HepG2 (cell line): ENCODE results near the gene DNAJA2. TPM values are rescaled to one million over a fixed set of nuclear protein-coding genes. Genes with fewer than 3 reads are reported as not detected.
A peak's percentile ranks its signal among the peaks of the same experiment; 100 is the strongest.

ENCODE experiments used
- CCAR2 ChIP-seq: fragments of 200-400 bp; formaldehyde crosslinking; optimal IDR thresholded peaks from 2 replicates; pipeline ENCODE3; 2018; ENCODE audit warnings: low read depth, mild to moderate bottlenecking, low read length, moderate library complexity
- DNMT1 ChIP-seq: sonication (generic); formaldehyde crosslinking; IDR thresholded peaks from 2 replicates; pipeline ENCODE4 v1.5.1; 2020; ENCODE audit warnings: mild to moderate bottlenecking, missing genetic modification reagents
- FOXP1 ChIP-seq, 2 experiments: fragments of 450-650 bp in 1 of 2; IDR thresholded peaks; 2 replicates each; pipeline ENCODE4 v1.6.1; 2017 to 2018; ENCODE audit warnings: antibody characterized with exemption in 1 of 2
- HNRNPL ChIP-seq: fragments of 200-400 bp; formaldehyde crosslinking; IDR thresholded peaks from 2 replicates; pipeline ENCODE4 v1.6.1; 2017; ENCODE audit warnings: mild to moderate bottlenecking, low read depth, low read length
- IKZF4 ChIP-seq: sonication (generic); formaldehyde crosslinking; IDR thresholded peaks from 2 replicates; pipeline ENCODE4 v1.5.1; 2020; ENCODE audit warnings: borderline replicate concordance, mild to moderate bottlenecking, low read depth, missing genetic modification reagents; ENCODE audit errors: not compliant biosample characterization
- IRF2 ChIP-seq: IDR thresholded peaks from 2 replicates; pipeline ENCODE4 v1.6.1; 2018; ENCODE audit warnings: missing genetic modification reagents, missing compliant biosample characterization
- MXD3 ChIP-seq: IDR thresholded peaks from 2 replicates; pipeline ENCODE4 v1.6.1; 2016; ENCODE audit warnings: mild to moderate bottlenecking, missing biosample characterization, missing genetic modification reagents
- NRL ChIP-seq: sonication (generic); formaldehyde crosslinking; IDR thresholded peaks from 2 replicates; pipeline ENCODE4 v1.5.0; 2020; ENCODE audit warnings: missing genetic modification reagents, mild to moderate bottlenecking, moderate library complexity, borderline replicate concordance
- ONECUT2 ChIP-seq: sonication (generic); formaldehyde crosslinking; IDR thresholded peaks from 2 replicates; pipeline ENCODE4 v1.4.0; 2020; ENCODE audit warnings: missing genetic modification reagents
- SNAPC2 ChIP-seq: sonication (generic); formaldehyde crosslinking; IDR thresholded peaks from 2 replicates; pipeline ENCODE4 v1.8.1; 2022; ENCODE audit warnings: mild to moderate bottlenecking, missing genetic modification reagents
- SRSF9 ChIP-seq: fragments of 200-400 bp; formaldehyde crosslinking; IDR thresholded peaks from 2 replicates; pipeline ENCODE4 v1.6.1; 2018; ENCODE audit warnings: borderline replicate concordance, mild to moderate bottlenecking, low read depth, low read length; ENCODE audit not compliant: insufficient read depth, poor library complexity, severe bottlenecking
- SUZ12 ChIP-seq: fragments of 150-350 bp; IDR thresholded peaks from 2 replicates; pipeline ENCODE4 v1.6.1; 2014; ENCODE audit warnings: low read depth, low read length
- ZFP36L2 ChIP-seq: sonication (generic); formaldehyde crosslinking; IDR thresholded peaks from 2 replicates; pipeline ENCODE4 v1.4.0; 2020; ENCODE audit warnings: missing genetic modification reagents
- ZMAT3 ChIP-seq: sonication (generic); formaldehyde crosslinking; conservative IDR thresholded peaks from 2 replicates; pipeline ENCODE4 v1.7.0; 2021; ENCODE audit warnings: missing genetic modification reagents
- ZNF629 ChIP-seq: sonication (generic); formaldehyde crosslinking; conservative IDR thresholded peaks from 2 replicates; pipeline ENCODE4 v1.5.0; 2020; ENCODE audit warnings: missing genetic modification reagents
- polyA plus RNA-seq, 8 experiments: library from polyadenylated mRNA; depleted of rRNA in 3 of 8; stranded (reverse) in 7 of 8; unstranded in 1 of 8; fragments of >200 nt; fragmentation: Illumina TruSeq in 4 of 8; extraction: Trizol in 4 of 8; gene quantifications; 2 replicates each; pipeline versions ENCODE4 v1.2.1 to v1.2.3, GENCODE V29; 2011 to 2016; ENCODE audit warnings: low read depth in 4 of 8, missing spikeins in 1 of 8, mixed read lengths in 1 of 8; ENCODE audit not compliant: insufficient read depth in 1 of 8
- total RNA-seq, 5 experiments: library from RNA; depleted of rRNA; stranded (reverse); fragments of >200 nt; fragmentation: Illumina TruSeq; extraction: Trizol; gene quantifications; 2 replicates each; pipeline ENCODE4 v1.2.3, GENCODE V29; 2016; ENCODE audit warnings: low read depth in 1 of 5
- TF ChIP-seq, protein P1 (sequence below): sonication (generic); formaldehyde crosslinking; IDR thresholded peaks from 2 replicates; pipeline ENCODE4; 2020; ENCODE audit warnings: missing genetic modification reagents, mild to moderate bottlenecking, borderline replicate concordance
- TF ChIP-seq, protein P2 (sequence below): sonication (generic); formaldehyde crosslinking; IDR thresholded peaks from 2 replicates; pipeline ENCODE4 v1.4.0; 2020; ENCODE audit warnings: mild to moderate bottlenecking, missing genetic modification reagents, borderline replicate concordance
- TF ChIP-seq, protein P3 (sequence below): sonication (generic); formaldehyde crosslinking; IDR thresholded peaks from 2 replicates; pipeline ENCODE4 v1.4.0; 2020; ENCODE audit warnings: missing genetic modification reagents, mild to moderate bottlenecking, borderline replicate concordance

DNAJA2 gene
- total and polyA plus RNA-seq, 2 of the 13 experiments (the other 11 are each of a cell fraction or from before 2014, with no cell fraction given): 25.4 to 176 TPM

- TF ChIP-seq, protein P1, sequence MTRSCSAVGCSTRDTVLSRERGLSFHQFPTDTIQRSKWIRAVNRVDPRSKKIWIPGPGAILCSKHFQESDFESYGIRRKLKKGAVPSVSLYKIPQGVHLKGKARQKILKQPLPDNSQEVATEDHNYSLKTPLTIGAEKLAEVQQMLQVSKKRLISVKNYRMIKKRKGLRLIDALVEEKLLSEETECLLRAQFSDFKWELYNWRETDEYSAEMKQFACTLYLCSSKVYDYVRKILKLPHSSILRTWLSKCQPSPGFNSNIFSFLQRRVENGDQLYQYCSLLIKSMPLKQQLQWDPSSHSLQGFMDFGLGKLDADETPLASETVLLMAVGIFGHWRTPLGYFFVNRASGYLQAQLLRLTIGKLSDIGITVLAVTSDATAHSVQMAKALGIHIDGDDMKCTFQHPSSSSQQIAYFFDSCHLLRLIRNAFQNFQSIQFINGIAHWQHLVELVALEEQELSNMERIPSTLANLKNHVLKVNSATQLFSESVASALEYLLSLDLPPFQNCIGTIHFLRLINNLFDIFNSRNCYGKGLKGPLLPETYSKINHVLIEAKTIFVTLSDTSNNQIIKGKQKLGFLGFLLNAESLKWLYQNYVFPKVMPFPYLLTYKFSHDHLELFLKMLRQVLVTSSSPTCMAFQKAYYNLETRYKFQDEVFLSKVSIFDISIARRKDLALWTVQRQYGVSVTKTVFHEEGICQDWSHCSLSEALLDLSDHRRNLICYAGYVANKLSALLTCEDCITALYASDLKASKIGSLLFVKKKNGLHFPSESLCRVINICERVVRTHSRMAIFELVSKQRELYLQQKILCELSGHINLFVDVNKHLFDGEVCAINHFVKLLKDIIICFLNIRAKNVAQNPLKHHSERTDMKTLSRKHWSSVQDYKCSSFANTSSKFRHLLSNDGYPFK (CRISPR knock-in tag): peak; percentile 82; the same call in 1 of the 2 replicates
- TF ChIP-seq, protein P2, sequence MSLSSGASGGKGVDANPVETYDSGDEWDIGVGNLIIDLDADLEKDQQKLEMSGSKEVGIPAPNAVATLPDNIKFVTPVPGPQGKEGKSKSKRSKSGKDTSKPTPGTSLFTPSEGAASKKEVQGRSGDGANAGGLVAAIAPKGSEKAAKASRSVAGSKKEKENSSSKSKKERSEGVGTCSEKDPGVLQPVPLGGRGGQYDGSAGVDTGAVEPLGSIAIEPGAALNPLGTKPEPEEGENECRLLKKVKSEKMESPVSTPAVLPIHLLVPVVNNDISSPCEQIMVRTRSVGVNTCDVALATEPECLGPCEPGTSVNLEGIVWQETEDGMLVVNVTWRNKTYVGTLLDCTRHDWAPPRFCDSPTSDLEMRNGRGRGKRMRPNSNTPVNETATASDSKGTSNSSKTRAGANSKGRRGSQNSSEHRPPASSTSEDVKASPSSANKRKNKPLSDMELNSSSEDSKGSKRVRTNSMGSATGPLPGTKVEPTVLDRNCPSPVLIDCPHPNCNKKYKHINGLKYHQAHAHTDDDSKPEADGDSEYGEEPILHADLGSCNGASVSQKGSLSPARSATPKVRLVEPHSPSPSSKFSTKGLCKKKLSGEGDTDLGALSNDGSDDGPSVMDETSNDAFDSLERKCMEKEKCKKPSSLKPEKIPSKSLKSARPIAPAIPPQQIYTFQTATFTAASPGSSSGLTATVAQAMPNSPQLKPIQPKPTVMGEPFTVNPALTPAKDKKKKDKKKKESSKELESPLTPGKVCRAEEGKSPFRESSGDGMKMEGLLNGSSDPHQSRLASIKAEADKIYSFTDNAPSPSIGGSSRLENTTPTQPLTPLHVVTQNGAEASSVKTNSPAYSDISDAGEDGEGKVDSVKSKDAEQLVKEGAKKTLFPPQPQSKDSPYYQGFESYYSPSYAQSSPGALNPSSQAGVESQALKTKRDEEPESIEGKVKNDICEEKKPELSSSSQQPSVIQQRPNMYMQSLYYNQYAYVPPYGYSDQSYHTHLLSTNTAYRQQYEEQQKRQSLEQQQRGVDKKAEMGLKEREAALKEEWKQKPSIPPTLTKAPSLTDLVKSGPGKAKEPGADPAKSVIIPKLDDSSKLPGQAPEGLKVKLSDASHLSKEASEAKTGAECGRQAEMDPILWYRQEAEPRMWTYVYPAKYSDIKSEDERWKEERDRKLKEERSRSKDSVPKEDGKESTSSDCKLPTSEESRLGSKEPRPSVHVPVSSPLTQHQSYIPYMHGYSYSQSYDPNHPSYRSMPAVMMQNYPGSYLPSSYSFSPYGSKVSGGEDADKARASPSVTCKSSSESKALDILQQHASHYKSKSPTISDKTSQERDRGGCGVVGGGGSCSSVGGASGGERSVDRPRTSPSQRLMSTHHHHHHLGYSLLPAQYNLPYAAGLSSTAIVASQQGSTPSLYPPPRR (CRISPR knock-in tag): peak; percentile 41; the same call in 1 of the 2 replicates
- TF ChIP-seq ZNF629 (CRISPR knock-in tag) (peak; percentile 51; the same call in 1 of the 2 replicates), CCAR2 (no peak), IKZF4 (CRISPR knock-in tag) (peak; percentile 97), ZMAT3 (peak; percentile 96), SRSF9 (no peak), FOXP1 (IDR thresholded peaks at IDR 0.05) (no peak), FOXP1 (CRISPR knock-in tag; IDR thresholded peaks at IDR 0.05) (peak; percentile 19; the same call in 1 of the 2 replicates), SNAPC2 (peak; percentile 64), ZFP36L2 (CRISPR knock-in tag) (no peak), NRL (peak; percentile 97), MXD3 (peak; percentile 88), SUZ12 (no peak), HNRNPL (peak; percentile 75; the same call in 1 of the 2 replicates), DNMT1 (peak; percentile 92; the same call in 1 of the 2 replicates), IRF2 (CRISPR knock-in tag) (peak; percentile 75), ONECUT2 (CRISPR knock-in tag) (no peak)
- TF ChIP-seq, protein P3, sequence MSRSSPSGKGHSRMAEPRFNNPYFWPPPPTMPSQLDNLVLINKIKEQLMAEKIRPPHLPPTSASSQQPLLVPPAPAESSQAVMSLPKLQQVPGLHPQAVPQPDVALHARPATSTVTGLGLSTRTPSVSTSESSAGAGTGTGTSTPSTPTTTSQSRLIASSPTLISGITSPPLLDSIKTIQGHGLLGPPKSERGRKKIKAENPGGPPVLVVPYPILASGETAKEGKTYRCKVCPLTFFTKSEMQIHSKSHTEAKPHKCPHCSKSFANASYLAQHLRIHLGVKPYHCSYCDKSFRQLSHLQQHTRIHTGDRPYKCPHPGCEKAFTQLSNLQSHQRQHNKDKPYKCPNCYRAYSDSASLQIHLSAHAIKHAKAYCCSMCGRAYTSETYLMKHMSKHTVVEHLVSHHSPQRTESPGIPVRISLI (CRISPR knock-in tag): no peak
Measured at GRCh38 chr16:46973207-46973995, at the start of gene DNAJA2 (continued).
